Measurements from ENCODE around the gene ADRA2B.

Gene ADRA2B

GRCh38 chr2:96156926-96157648, 40.7 kb upstream of the ADRA2B start:
- Histone ChIP-seq H3K4me1 (peaks cover 30% of the 10 kb centered on the region), H3K4me2 (peak overlapping the region; percentile 57), H3K9me3 (peaks cover 11% of the 10 kb centered on the region), H3K27ac (no peak overlapping the region), H4K20me1 (no peaks in the 10 kb centered on the region), H3K27me3 (no peaks in the 10 kb centered on the region), H3K4me3 (no peak overlapping the region), H3K9ac (no peak overlapping the region), H3K36me3 (no peaks in the 10 kb centered on the region)
- no peak for TF ChIP-seq Cebpa-rat (IDR thresholded peaks at IDR 0.05)

DNA sequence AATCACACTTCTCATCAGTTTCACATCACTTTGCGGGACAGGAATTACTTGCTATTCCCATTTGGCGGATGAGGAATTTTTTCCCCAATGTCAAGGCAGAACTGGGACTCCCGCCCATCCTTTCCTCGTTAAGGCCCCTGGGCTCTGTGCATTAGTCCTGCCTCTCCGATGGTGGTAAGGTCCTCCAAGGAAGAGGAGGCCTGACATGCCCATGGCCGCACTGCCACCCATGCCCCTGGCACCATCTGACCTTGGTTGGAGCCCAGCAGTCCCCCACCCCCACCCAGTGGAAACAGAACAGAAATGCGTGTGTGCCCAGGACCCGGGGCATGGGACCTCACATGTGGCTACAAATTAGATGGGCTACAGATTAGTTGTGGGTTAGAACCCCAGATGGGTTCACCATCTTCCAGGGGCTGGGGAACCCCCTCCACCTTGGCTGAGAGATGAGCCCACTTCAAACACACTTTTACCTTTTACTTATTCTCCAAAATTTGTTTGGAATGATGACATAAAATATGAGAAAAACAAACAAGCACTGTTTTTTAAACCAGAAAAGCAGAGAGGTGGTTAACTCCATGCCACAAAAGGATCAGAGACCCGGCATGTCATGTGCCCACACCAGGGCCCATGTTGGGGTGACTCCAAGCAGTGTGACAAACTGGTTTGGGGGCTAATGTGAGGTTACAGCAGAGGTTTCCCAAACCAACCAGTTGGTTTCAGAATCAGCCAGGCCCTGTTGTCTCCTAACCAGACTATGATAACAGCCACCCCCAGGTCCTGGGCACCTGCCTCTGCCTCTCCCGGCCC, 39.8 kb upstream of the ADRA2B start:
- Histone ChIP-seq H3K36me3 (no peaks in the 10 kb centered on the region), H3K4me2 (peak overlapping the region; percentile 57), H3K9me3 (peaks cover 11% of the 10 kb centered on the region), H3K4me1 (peaks cover 27% of the 10 kb centered on the region), H3K27me3 (no peaks in the 10 kb centered on the region), H3K27ac (no peak overlapping the region), H3K9ac (no peak overlapping the region), H4K20me1 (no peaks in the 10 kb centered on the region), H3K4me3 (no peak overlapping the region)
- TF ChIP-seq Cebpa-rat (IDR thresholded peaks at IDR 0.05) = no peak

DNA sequence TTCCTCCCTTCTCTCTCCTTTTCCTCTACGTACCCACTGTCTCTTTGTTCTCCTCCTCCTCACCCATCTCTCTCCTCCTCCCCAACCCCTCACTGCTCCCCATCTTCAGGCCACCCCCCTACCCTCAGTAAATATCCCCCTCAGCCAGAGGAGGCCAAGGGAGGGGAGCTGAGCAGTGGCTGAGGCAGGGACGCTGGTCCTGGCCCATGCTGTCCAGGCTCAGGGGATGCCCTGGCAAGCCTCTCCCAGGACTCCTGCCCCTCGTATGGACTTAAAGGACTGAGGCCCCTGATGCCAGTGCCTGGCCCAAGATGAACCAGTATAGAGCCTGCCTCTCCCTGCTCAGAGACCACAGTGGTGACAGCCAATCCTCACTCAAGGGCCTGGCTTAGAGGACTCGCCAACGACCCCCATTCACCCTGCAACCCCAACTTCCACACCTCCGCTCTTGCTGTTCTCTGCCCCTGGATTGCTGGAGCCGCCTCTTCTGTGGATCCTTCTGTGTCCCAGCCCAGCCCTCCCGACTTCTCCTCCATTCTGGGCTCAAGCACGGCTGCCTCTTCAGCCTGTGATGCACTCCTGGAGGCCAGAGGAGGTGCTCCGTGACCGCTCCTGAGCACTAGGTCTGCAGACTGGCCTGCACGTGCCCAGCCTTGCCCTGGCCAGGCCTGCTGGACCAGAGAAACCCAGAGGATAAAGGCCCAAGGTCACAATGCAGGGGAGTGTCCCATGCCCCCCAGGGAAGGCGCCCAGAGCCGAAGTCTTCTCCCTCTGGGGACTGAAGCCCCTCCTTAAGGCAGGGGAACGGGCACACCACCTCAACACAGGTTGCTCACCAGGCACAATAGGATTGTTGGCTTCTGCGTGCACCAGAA, 38.4 kb upstream of the ADRA2B start:
- Histone ChIP-seq H4K20me1 (no peaks in the 10 kb centered on the region), H3K27me3 (no peaks in the 10 kb centered on the region), H3K27ac (peak overlapping the region; percentile 37; the same call in 1 of the 2 replicates), H3K4me1 (peaks cover 39% of the 10 kb centered on the region), H3K4me2 (no peak overlapping the region), H3K36me3 (no peaks in the 10 kb centered on the region), H3K4me3 (no peak overlapping the region), H3K9ac (no peak overlapping the region), H3K9me3 (no peaks in the 10 kb centered on the region)
- no peak for TF ChIP-seq Cebpa-rat (IDR thresholded peaks at IDR 0.05)

GRCh38 chr2:96153991-96154431, 37.6 kb upstream of the ADRA2B start:
- H3K4me2 ChIP-seq = no peak overlapping the region
- no peaks in the 10 kb centered on the region for H3K36me3 ChIP-seq
- H4K20me1 ChIP-seq = no peaks in the 10 kb centered on the region
- peak overlapping the region; percentile 37; the same call in 1 of the 2 replicates for H3K27ac ChIP-seq
- no peak overlapping the region for H3K4me3 ChIP-seq
- H3K9me3 ChIP-seq = no peaks in the 10 kb centered on the region
- H3K27me3 ChIP-seq = no peaks in the 10 kb centered on the region
- no peak for TF ChIP-seq Cebpa-rat (IDR thresholded peaks at IDR 0.05)
- H3K4me1 ChIP-seq = peaks cover 46% of the 10 kb centered on the region
- H3K9ac ChIP-seq = no peak overlapping the region

GRCh38 chr2:96153291-96153713, 36.9 kb upstream of the ADRA2B start:
- Histone ChIP-seq H3K27ac (no peak overlapping the region), H3K36me3 (no peaks in the 10 kb centered on the region), H3K9me3 (no peaks in the 10 kb centered on the region), H3K4me1 (peaks cover 54% of the 10 kb centered on the region), H4K20me1 (no peaks in the 10 kb centered on the region), H3K27me3 (no peaks in the 10 kb centered on the region), H3K4me2 (no peak overlapping the region), H3K9ac (no peak overlapping the region), H3K4me3 (no peak overlapping the region)
- no peak for TF ChIP-seq Cebpa-rat (IDR thresholded peaks at IDR 0.05)

DNA sequence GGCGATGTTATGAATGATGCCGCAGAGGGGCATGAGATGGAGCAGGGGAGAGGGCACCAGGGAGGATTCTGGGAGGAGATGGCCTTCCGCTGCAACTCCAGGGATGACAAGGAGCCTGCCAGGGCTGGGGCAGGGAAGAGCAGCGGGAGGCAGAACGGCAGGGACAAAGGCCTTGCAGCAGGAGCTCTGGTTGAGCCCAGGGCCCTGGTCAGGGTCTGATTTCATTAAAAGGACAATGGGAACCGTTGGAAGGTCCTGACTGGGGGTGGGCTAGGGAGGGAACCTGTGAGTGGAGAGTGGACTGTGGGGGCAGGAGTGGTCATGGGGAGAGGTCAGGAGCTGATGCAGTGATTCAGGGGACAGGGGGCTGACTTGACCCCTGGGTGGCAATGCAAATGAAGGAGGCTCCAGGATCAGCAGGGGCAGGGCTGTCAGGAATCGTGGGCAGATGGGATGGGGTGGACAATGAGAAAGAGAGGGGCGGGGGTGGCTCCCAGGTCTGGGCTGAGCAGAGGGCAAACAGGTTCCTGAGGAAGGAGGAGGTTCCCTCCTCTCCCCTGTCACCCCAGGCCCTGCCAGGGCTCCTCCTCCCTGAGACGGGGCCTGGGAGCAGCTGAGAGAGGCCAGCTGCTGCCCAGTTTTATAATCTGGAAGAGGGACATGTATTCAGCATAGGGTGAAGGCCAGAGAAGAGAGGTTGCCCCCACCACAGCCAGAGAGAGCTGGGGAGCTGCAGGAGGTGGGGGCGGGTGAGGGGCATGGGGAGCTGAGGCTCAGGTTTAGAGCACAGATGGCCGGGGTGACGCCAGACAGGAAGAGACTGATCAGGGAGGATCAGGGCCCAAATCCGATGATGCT, 36.2 kb upstream of the ADRA2B start:
- TF ChIP-seq Cebpa-rat (IDR thresholded peaks at IDR 0.05) = no peak
- Histone ChIP-seq H3K4me1 (peaks cover 57% of the 10 kb centered on the region), H3K36me3 (no peaks in the 10 kb centered on the region), H3K9me3 (no peaks in the 10 kb centered on the region), H3K4me3 (no peak overlapping the region), H3K27me3 (no peaks in the 10 kb centered on the region), H3K9ac (no peak overlapping the region), H3K4me2 (no peak overlapping the region), H3K27ac (0 out of 2 replicates have a peak overlapping the region, but pooled peaks have one; percentile 38), H4K20me1 (no peaks in the 10 kb centered on the region)

DNA sequence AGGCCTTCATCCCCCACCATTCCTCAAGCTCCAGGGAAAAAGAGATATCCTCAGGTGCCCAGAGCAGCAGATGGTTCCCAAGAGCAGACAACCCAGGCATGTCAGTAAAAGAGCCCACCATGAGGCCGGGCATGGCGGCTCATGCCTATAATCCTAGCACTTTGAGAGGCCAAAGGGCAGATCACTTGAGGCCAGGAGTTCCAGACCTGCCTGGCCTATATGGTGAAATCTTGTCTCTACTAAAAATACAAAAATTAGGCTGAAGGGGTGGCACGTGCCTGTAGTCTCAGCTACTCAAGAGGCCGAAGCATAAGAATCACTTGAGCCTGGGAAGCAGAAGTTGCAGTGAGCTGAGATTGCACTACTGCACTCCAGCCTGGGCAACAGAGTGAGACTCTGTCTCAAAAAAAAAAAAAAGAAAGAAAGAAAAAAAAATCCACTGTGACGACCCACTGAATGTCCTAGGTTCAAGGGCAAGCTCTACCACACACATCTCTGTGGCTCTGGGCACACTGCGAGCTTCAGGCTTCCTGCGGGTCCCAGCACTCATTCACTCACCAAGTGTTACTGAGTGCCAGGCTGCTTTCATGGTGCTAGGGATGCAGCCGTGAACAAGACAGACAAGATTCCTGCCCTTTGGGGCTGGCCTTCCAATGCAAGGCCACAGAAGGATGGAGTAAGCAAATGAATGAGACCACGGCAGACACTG, 35.4 kb upstream of the ADRA2B start:
- Histone ChIP-seq H3K9me3 (no peaks in the 10 kb centered on the region), H3K4me3 (no peak overlapping the region), H3K4me1 (peaks cover 57% of the 10 kb centered on the region), H3K27ac (no peak overlapping the region), H3K4me2 (no peak overlapping the region), H3K27me3 (no peaks in the 10 kb centered on the region), H4K20me1 (no peaks in the 10 kb centered on the region), H3K9ac (no peak overlapping the region), H3K36me3 (no peaks in the 10 kb centered on the region)
- no peak for TF ChIP-seq Cebpa-rat (IDR thresholded peaks at IDR 0.05)

DNA sequence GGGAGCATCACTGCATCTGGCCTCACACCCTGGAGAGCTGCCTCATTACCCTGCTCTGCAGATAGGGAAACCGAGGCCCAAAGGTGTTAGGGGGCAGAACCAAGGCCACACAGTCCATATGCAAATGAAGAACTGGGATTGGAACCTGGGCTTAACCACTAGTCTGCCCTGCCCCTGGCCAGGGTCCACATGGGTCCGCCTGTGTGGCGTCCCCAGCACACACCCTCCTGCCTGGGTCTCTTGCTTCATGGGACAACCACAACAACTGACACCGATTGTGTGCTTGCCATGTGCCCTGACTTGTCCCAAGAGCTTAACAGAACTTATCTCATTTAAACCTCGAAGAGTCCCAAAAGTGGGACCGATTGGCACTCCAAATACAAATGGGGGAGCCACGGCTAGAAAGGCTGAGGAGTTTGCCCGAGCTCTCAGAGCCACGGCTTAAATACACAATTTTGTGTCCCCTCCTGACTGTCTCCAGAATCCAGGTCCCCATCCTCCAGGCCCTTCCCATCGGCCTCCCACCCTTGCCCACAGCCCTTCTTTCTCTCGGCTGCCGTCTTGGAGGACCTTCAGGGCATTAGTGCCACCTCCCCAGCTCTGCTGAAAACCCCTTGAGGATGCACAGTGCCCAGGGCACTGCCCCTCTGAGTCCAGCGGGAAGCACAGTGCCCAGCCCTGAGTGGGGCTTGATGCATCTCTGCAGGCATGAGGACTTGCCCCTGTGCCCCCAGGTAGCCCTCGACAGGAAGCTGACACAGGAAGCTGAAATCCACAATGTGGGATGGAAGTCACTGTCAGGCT, 34.6 kb upstream of the ADRA2B start:
- Histone ChIP-seq H3K36me3 (no peaks in the 10 kb centered on the region), H3K9me3 (no peaks in the 10 kb centered on the region), H4K20me1 (no peaks in the 10 kb centered on the region), H3K4me2 (no peak overlapping the region), H3K9ac (no peak overlapping the region), H3K4me1 (peaks cover 57% of the 10 kb centered on the region), H3K27me3 (no peaks in the 10 kb centered on the region), H3K4me3 (no peak overlapping the region), H3K27ac (no peak overlapping the region)
- no peak for TF ChIP-seq Cebpa-rat (IDR thresholded peaks at IDR 0.05)

All from BLaER1 (cell line).